Esophagus mucosa (tissue), 1 donor: ENCODE measurements around the gene PTPRN2. TPM values are rescaled to one million over a fixed set of nuclear protein-coding genes. Genes with fewer than 3 reads are reported as not detected.

Source experiments
- ATAC-seq: fragments of 200-7000 bp; cut with Tn5 transposase; one replicate; pipeline ENCODE4 v1.9.1; 2020
- total RNA-seq: library from RNA; stranded (reverse); gene quantifications from one replicate; pipeline ENCODE4 v1.2.4, GENCODE V29; 2023
- donor health status: DM: yes; HTN: yes; CAD: no.

PTPRN2 gene
- total RNA-seq, 1 donor from 2014 or later: 0.44 TPM

DNA sequence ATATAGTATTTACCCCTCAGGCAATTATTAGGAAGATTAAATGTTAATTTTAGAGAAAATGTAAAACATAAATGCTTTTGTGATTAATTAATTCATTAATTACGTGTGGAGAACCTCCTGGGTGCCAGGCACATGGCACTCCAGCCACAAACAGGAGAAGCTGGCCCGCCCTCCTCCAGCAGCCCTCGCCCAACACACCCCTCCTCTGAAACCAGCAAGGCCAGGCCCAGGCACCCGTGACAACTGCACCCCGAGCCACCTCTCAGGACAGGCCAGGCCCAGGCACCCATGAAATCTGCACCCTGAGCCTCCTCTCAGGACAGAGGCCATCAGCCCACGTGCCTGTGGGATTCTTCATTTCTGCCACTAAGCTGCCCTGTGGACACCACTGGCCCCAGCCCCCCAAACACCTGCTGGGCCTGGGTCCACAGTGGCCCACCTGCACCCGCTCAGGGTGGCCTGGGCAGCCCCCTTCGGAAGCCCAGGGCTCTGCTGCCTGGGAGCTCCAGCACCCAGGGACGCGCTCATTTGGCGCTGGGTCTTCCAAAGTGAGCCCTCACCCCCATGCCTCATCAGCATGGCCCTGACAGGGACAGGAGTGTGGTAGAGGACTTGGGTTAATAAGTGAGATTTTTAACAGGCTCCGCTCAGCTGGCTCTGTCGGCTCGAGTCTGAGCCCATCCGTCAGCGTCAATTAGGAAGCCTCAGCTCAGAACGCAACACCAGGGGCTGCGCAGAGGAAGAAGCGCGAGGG, 768.7 kb downstream of the PTPRN2 start:
- no peak for ATAC-seq

DNA sequence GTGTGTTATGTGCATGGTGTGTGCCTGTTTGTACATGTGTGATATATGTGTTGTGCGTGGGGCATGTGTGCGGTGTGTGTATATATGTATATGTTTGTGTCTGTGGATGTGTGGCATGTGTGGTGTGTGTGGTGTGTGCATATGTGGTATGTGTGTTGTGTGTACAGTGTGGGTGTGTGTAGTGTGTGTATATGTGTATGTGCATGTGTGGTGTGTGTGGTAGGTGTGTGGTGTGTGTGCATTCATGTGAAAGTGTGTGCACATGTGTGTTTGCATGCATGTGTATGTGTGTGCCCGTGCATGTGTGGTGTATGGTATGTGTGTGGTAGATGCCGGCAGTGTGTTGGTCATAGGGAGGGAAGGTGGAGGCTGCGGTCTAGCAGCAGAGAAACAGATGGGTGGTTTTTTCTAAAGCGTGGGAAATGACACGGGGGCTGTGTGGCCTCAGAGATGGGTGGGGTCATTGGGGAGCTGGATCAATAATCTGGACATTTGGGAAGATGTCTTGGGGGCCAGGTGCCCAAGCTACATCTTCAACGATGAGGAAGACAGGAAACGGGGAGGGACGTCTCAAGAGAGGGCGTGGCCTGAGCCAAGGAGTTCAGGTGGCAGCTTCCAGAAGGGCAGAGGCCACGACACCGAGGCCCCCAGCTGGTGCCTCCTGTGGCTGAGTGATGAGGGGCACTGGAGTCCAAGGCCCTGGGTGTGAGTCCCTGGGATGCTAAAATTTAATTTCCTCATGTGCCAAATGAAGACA, 769.5 kb downstream of the PTPRN2 start:
- ATAC-seq: no peak

DNA sequence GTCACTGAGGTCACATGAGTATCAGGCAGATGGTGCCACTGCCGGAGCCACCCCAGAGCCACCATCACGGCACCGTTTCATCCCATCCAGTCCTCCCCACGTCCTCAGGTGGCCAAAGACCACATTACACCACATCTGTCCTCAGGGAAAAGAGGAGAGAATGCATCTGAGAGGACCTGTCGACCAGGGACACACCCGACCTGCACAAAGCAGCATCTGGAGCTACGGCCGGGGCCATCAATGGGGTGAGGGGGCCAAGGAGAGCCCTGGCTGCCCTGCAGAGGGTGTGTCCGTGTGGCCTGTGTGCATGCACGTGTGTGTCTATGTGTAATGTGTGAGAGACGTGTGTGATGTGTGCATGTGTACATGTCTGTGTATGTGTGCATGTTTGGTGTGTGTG, 770.2 kb downstream of the PTPRN2 start:
- no peak for ATAC-seq

DNA sequence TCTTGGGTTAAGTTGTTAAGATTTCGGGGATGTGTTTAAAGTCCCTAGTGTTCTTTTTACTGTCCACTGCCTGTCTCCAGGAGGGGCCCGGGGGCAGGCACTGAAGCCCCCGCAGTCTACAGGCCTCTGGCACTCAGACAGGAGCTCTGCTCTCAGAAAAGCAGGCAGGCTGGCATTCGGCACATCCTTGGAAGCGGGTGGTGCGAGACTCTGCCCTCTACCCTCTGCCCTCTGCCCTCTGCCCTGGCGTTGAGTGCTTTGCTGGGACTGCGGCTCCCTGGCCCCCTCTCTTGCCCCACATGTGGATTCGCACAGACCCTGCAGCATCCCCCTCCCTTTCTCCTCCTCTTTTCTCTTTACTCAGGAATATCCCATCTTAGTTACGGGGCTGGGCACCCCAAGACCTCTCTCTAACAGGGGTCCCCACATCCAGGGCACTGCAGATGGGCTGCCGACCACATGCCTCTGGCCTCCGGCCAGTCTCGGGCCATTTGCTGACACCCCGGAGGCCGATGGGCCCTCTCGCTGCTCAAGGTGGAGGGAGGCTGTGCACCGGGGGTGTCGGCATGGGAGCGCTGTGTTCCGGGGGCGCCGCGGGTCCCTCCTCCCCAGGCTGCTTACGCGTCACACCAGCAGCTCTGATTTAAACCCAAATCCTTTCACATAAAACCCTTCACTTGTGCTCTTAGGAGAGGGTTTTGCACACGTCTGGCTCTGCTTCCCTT, 770.9 kb downstream of the PTPRN2 start:
- no peak for ATAC-seq

DNA sequence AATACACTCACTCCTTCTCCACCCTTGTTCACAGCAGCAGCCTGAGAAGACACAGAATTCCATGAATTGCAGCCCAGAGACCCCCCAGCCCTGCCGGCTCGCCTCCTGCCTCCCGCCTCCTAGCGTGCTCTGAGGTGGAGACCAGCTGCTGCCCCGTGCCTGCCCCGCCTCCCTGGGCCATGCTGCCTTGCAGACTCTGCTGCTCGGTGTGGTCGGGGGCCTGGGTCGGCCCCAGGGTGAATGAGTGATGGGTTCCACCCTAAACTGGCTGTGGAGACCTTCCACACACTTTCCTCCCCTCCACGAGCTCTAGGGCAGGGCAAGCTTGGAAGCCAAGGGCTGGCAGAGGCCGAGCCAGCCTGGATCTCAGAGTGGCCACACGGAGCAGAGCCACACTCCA, 771.5 kb downstream of the PTPRN2 start:
- ATAC-seq: no peak

DNA sequence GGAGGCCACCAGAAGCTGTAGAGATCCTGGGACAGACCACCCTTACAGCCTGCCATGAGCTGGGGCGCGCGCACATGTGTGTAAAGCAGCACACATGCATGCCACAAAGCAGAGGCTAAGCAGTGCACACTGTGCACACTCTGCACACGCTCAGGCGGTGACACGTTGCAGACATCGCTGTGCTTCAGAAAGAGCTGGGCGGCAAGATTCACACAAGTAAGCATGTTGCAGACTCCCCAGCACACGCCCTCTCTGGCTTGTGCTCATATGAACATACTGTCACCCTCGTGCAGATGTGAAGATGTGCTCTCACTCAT, 772.0 kb downstream of the PTPRN2 start:
- no peak for ATAC-seq

DNA sequence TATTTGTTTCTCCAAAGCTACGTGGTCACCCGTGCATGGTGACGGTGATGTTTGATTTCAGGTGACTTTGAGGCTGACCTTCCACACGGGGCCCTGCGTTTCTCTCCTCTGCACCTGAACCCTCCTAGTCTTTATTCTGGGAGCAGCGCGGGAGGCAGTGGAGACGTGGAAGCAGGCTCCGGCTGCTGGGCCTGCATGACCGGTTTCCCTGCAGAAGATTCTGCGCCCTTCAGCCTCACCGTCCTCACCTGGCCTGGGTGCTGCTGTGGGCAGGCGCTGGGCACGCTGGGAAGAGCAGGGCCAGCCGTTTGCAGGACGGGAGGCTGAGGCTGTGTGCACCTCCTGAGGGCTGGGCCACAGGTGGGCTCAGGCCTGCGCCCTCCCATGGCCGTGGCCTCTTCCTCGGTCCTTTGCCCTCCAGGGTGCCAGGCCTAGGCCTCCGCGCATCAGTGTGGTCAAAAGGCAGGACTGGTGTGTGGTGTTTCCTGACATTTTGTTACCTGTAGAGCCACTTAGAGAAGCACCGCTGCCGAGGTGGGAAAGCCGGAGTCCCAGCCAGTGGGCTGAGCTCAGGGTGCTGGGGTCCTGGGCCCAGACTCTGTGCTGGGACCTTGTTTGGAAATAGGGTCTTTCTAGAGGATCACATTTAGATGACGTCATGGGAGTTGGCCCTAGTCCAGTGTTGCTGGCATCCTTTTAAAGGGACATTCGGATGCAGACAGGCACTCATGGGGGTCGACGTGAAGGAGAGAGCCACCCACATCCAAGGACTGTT, 772.5 kb downstream of the PTPRN2 start:
- peak; percentile 16 for ATAC-seq

DNA sequence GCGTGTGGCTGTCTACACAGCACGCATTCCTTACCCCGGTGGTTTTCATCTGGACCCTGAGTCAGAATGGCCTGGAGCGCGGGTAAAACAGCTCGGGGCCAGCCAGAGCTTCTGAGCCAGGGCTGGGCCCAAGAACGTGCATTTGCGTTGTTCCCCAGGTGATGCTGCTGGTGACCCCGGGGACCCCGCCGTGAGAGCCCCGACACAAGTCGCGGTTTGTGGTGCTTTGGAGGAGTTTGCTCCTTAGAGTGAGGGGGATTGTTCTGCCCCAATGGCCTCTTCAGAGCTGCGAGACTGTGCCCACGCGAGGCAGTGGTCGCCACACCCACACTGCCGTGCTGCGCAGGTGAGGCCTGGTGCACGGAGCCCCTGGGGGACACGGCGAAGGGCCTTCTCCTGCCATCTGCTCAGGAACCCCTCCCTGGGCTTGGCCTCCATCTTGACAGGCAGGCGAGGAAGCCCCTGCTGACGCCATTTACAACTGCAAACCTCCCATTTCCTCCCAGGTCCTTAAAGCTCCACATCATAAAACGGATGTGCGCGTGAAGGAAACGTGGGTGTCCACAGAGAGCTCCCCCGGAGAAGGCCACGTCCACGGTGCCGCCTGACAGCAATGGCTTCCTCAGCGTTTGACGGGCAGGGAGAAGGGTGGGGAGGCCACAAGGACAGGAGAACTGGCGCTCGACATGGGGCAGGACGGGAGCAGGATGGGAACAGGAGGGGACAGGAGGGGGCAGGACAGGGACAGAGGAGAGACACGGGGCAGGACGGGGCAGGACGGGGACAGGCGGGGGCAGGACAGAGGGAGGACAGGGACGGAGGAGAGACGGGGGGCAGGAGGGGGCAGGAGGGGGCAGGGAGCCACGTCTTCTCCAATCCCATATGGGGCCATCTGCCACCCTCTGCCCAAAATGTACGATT, 773.6 kb downstream of the PTPRN2 start:
- ATAC-seq: peak; percentile 17

DNA sequence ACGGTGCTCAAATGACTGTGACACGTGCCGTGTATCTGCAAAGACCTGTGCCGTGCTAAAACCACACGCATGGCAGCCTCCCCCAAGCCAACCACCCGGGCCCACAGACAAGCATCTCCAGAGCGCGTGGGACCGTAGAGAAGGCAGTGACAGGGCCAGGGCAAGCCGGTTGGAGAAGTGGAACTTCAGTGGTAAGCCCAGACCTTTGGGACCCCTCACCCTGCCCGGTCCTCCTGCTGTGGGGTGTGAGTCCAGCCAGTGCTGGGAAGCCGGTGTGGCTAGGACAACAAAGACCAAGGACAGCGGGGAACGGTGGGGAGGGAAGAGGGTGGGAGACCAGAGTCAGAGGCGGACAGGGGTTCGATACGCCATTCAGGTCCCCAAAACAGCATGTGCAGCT, 774.6 kb downstream of the PTPRN2 start:
- no peak for ATAC-seq

DNA sequence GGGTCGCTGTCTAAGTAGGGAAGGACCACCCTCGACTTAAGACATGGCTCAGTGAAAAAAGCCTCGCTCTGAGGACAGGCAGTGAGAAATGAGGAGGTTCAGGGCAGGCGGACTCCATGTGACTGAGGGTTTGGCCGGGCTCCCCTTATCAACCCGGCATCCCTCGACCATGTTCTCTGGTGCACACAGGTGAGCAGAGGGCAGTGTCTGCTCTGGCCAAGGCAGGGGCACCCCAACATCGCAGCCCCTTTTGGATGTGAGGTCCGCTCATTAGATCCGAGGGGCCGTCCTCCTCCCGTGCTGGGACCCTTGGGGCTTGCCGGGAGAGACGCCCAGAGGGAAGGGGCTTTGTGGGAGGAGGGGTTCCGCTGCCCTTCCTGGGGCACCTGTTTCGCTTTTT, 775.7 kb downstream of the PTPRN2 start:
- no peak for ATAC-seq

DNA sequence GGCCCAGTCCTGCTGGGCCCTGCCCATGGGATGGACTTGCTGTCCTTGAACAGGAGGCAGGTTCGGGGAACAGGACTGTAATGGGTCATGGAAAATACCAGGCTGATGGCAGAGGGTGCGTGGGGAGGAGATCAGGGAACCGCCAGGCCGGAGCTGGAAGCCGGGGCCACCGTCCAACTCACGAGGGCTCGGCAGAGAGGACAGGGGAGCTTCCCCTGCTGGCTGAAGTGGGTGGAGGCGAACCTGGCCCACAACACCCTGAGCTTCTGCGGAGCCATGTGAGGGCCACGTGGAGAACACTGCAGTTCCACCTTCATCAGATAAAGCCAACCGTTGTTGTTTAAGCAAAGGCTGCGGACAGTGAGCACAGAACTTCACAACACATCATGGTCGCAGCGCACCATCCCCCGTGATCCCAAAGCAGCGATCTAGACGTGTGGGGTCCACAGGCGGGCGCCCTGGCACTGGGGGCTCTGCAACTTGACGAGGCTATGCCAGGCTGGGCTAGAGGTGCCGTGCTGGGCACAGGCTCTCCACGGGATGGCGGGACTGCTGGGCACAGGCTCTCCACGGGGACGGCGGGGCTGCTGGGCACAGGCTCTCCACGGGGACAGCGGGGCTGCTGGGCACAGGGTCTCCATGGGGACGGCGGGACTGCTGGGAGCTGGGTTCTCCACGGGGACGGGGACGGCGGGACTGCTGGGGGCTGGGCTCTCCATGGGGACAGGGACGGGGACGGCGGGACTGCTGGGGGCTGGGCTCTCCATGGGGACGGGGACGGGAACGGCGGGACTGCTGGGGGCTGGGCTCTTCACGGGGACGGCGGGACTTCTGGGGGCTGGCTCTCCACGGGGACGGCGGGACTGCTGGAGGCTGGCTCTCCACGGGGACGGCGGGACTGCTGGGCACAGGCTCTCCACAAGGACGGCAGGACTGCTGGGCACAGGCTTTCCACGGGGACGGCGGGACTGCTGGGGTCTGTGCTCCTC, 777.5 kb downstream of the PTPRN2 start:
- ATAC-seq: no peak

DNA sequence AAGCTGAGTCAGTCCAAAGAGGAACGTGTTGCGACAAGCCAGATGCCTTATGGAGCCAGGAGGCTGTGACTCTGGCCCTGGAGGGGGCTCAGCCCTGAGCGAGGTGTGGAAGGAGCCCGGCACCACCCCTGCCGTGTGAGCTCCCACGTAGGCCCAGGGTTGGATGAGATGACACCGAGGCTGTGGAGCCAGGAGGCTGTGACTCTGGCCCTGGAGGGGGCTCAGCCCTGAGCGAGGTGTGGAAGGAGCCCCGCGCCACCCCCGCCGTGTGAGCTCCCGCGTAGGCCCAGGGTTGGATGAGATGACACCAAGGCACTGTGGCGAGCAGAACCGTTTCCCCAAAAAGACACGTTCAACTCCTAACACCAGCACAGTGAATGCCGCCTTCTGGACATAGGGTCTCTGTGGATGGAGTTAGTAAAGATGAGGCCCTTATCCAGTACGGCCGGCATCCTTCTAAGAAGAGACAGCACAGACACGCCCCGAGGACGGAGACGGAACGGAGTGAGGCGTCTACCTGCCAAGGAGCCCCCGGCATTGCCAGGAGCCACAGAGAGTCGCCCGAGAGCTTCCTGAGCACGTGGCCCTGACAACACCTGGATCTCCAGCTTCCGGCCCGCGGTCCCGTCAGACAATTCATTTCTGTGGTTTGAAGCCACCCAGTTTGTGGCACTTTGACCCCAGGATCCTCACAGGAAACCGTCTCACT, 778.3 kb downstream of the PTPRN2 start:
- no peak for ATAC-seq

DNA sequence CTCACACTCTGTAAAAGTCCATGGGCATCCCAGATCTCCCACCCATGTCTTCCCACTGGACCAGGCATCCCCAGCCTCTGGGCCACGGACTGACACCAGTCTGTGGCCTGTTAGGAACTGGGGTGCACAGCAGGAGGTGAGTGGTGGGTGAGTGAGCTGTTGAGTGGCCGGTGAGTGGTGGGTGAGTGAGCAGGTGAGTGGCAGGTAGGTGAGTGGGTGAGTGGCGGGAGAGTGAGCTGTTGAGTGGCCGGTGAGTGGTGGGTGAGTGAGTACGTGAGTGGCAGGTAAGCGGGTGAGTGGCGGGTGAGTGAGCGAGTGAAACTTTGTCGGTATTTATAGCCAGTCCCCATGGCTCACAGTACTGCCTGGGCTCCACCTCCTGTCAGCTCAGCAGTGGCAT, 779.6 kb downstream of the PTPRN2 start:
- ATAC-seq: no peak

DNA sequence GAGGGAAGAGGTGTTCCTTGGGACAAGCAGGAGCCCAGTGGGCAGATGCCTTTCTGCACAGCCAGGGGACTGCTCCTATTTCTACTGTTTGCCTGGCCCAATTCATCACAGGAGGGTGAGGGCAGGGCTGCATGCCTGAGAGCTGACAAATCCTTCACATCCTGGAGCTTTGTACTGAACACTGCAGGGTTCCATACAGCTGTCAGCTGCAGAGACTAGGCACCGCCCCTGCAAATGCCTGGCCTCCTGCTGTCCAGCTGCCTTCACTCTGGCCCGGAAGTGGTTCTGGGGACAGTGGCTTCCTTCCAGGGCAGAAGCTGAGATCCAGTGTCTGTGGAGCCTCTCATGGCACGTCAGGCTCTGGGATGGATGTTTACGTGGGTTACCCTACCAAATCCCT, 780.1 kb downstream of the PTPRN2 start:
- ATAC-seq: peak; percentile 79

DNA sequence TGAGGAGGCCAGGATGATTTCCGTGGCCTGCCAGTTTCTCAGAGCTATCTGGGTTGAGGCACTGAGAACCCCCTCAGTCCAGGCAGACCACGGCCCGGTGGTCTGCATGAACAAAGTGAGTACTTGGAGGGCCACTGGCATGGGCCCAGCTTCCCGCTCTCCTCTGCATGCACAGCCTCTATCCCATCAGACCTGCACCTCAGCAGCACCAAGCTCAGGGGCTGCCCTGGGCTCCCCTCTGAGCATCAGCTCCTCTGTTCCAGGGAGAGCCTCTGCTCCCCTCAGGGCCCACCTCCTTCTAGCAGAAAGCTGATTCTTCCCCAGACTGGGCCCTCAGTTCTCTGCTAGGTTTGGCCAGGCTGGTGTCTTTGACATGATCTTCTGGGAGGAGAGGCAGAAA, 780.9 kb downstream of the PTPRN2 start:
- ATAC-seq: no peak

DNA sequence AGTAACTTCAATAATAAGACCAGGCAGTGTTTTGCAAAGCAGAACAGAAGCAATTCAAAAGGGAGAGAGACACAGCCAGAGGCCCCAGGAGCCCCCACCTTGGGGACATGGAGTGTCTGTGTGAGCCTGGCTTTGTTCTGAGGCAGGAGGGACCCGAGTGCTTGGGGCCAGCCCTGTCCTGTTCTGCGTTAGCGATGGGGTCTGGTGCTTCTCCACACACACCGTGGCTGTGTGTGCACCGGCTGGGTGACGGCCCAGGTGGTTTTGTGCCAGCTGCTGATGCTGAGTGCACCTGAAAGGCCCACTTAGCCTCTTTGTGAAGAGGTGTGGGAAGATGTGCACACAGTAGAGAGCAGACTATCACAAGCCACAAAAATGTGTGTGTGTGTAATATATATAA, 781.9 kb downstream of the PTPRN2 start:
- no peak for ATAC-seq

DNA sequence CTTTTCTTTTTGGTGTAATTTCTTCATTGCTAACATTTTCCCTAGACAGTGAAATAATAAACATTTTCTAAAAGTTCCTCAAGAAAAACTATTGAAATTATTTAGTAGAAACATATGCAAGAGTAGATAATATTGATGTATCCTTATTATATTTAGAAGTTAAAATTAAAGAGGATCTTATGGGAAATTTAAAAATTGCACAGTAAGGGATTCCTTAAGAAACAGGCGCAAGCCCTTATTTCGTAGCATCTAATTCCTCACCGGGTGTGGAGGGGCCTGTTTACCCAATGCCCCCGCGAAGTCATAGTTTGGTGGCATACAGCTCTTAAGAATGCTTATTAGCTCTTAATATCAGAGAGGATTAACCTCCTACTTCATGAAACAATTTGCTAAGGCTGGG, 783.7 kb downstream of the PTPRN2 start:
- ATAC-seq: no peak

DNA sequence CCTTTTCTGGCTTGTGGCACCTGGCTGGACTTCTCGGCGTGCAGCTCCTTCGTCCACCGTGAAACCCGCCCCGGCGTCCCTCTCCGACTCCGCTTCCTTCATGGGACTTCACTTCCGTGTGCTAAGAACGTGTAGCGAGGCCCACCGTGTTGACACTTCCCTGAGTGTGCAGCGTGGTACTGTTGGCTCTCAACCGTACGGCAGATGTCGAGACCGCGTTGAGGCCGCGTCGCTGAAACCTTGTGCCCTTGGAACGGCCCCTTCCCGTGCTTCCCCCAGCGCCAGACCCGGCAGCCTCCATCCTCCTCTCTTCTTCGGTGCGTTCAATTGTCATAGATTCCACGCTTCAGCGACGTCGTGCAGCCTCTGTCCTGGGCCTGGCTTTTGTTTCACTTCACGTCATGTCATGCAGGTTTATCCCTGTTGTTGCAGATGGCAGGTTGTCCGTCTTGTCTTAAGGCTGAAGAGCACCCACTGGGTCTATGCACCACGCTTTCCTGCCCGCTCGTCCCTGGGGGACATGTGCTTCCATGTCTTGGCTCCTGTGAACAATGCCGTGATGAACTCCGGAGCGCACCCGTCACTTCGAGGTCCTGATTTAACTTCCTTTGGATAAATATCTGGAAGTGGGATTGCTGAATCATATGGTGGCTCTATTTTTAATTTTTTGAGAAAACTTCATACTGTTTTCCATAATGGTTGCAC, 785.5 kb downstream of the PTPRN2 start:
- ATAC-seq: no peak

DNA sequence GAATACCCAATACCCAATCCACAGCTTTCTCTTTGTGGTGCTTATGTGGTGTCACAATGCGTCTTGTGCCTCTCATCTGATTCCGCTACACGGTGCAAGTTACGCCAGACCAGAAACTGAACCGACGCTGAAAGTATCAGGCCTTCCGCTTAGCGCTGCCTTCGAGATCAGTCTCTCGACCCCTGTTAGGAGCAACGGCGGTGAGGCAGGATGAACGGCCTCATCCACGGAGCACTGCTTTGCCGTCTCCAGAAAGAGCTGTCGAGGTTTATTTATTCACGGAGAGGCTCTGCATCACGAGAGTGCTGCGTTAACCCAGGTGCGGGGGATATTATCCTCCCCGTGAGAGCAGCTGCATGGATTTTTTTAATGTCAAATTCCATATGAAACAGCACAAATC, 786.5 kb downstream of the PTPRN2 start:
- ATAC-seq: no peak
